Testis (tissue), 2 donors: Measurements from ENCODE around the gene REL.

Experiments used
- POLR2A ChIP-seq: fragments of 450-650 bp; IDR thresholded peaks from one replicate; pipeline ENCODE4 v1.6.1; 2017; ENCODE audit warnings: antibody characterized with exemption, mild to moderate bottlenecking, moderate library complexity
- TF ChIP-seq, protein P1 (sequence below), 3 experiments: fragments of 450-650 bp in 2 of 3; fragments of 200-600 bp in 1 of 3; sonication (generic) in 1 of 3; IDR thresholded peaks; one replicate each; pipeline ENCODE4 v1.5.1; 2016 to 2019; ENCODE audit warnings: antibody characterized with exemption in 3 of 3, mild to moderate bottlenecking in 2 of 3, moderate library complexity in 1 of 3

GRCh38 chr2:60844105-60844504, 37.3 kb upstream of the REL start:
- TF ChIP-seq, protein P1, sequence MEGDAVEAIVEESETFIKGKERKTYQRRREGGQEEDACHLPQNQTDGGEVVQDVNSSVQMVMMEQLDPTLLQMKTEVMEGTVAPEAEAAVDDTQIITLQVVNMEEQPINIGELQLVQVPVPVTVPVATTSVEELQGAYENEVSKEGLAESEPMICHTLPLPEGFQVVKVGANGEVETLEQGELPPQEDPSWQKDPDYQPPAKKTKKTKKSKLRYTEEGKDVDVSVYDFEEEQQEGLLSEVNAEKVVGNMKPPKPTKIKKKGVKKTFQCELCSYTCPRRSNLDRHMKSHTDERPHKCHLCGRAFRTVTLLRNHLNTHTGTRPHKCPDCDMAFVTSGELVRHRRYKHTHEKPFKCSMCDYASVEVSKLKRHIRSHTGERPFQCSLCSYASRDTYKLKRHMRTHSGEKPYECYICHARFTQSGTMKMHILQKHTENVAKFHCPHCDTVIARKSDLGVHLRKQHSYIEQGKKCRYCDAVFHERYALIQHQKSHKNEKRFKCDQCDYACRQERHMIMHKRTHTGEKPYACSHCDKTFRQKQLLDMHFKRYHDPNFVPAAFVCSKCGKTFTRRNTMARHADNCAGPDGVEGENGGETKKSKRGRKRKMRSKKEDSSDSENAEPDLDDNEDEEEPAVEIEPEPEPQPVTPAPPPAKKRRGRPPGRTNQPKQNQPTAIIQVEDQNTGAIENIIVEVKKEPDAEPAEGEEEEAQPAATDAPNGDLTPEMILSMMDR (IDR thresholded peaks at IDR 0.05) = no peak
- TF ChIP-seq POLR2A = no peak
